ENCODE data around the gene KRTAP4-16.

- TF ChIP-seq, protein P1, sequence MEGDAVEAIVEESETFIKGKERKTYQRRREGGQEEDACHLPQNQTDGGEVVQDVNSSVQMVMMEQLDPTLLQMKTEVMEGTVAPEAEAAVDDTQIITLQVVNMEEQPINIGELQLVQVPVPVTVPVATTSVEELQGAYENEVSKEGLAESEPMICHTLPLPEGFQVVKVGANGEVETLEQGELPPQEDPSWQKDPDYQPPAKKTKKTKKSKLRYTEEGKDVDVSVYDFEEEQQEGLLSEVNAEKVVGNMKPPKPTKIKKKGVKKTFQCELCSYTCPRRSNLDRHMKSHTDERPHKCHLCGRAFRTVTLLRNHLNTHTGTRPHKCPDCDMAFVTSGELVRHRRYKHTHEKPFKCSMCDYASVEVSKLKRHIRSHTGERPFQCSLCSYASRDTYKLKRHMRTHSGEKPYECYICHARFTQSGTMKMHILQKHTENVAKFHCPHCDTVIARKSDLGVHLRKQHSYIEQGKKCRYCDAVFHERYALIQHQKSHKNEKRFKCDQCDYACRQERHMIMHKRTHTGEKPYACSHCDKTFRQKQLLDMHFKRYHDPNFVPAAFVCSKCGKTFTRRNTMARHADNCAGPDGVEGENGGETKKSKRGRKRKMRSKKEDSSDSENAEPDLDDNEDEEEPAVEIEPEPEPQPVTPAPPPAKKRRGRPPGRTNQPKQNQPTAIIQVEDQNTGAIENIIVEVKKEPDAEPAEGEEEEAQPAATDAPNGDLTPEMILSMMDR (IDR thresholded peaks at IDR 0.05): no peak
- no peak for TF ChIP-seq POLR2A (IDR thresholded peaks at IDR 0.05)
Observed at GRCh38 chr17:41067281-41067680, 34.7 kb downstream of the KRTAP4-16 start.

Data from transverse colon (tissue), 3 donors.